Transverse colon (tissue), 4 donors: ENCODE data around the gene PNRC1. TPM values are rescaled to one million over a fixed set of nuclear protein-coding genes. Genes with fewer than 3 reads are reported as not detected.

Experiments used
- DNase-seq: peaks from one replicate; pipeline ENCODE4 v3.0.0-alpha.2; 2019
- H3K27ac ChIP-seq, 4 donors: fragments of 200-600 bp; sonication (generic); 2 replicates each; pipeline ENCODE4 v1.5.1; 2016 to 2018; ENCODE audit warnings: inconsistent platforms in 4 of 4
- H3K27me3 ChIP-seq: fragments of 200-600 bp; sonication (generic); 2 replicates; pipeline ENCODE4 v1.5.1; 2017; ENCODE audit warnings: inconsistent platforms
- H3K36me3 ChIP-seq, 4 donors: fragments of 200-600 bp; sonication (generic); 2 replicates each; pipeline ENCODE4 v1.5.1; 2017 to 2019; ENCODE audit warnings: inconsistent platforms in 4 of 4
- H3K4me1 ChIP-seq, 4 donors: fragments of 200-600 bp; sonication (generic); 2 replicates each; pipeline ENCODE4 v1.5.1; 2017 to 2020; ENCODE audit warnings: inconsistent platforms in 4 of 4
- H3K4me3 ChIP-seq, 4 donors: fragments of 200-600 bp; sonication (generic); 1 replicate in 1 of 4; 2 replicates in 3 of 4; pipeline versions ENCODE4 v1.5.1 to v1.6.1; 2017 to 2019; ENCODE audit warnings: inconsistent platforms in 4 of 4
- H3K9me3 ChIP-seq, 2 donors: fragments of 200-600 bp; sonication (generic); 2 replicates each; pipeline ENCODE4 v1.5.1; 2017 to 2019; ENCODE audit warnings: inconsistent platforms in 2 of 2
- CTCF ChIP-seq, 5 experiments: fragments of 200-600 bp in 3 of 5; fragments of 450-650 bp in 2 of 5; sonication (generic) in 3 of 5; IDR thresholded peaks; 1 replicate in 2 of 5; 2 replicates in 3 of 5; pipeline ENCODE4 v1.5.1; 2016 to 2017; ENCODE audit warnings: antibody characterized with exemption in 5 of 5, inconsistent platforms in 3 of 5, mild to moderate bottlenecking in 2 of 5, moderate library complexity in 1 of 5
- EP300 ChIP-seq: sonication (generic); formaldehyde crosslinking; IDR thresholded peaks from one replicate; pipeline ENCODE4 v1.6.1; 2017; ENCODE audit warnings: antibody characterized with exemption, low read depth
- POLR2A ChIP-seq: fragments of 450-650 bp; IDR thresholded peaks from one replicate; pipeline ENCODE4 v1.6.1; 2016; ENCODE audit warnings: antibody characterized with exemption, mild to moderate bottlenecking, moderate library complexity
- POLR2AphosphoS5 ChIP-seq, 3 donors: sonication (generic); formaldehyde crosslinking; IDR thresholded peaks; one replicate each; pipeline ENCODE4 v1.6.1; 2016; ENCODE audit warnings: antibody characterized with exemption in 3 of 3
- WGBS, 2 donors: methylation state at CpG; one replicate each; pipeline ENCODE4 v1.1.5; 2018; ENCODE audit warnings: low coverage in 1 of 2; 5-methylcytosine and 5-hydroxymethylcytosine counted together
- in situ Hi-C, 4 donors: fragments of 200-750 bp; cut with MboI; loops; one replicate each; pipeline versions ENCODE4 v1.15.0 to v1.15.1; 2017; ENCODE audit warnings: low sequenced_read_pairs in 3 of 4, low pct_ligation_motif_present in 1 of 4, low pct_unique_long_range_greater_than_20kb in 1 of 4
- intact Hi-C: fragments of 100-400 bp; cut with DNase I; formaldehyde crosslinking; loops from one replicate; pipeline ENCODE4 v1.15.1; 2023; ENCODE audit warnings: low total_unique reads
- total RNA-seq, 4 donors: library from RNA; depleted of rRNA; stranded (reverse); fragments of >200 nt; gene quantifications; one replicate each; pipeline ENCODE4 v1.1.0, GENCODE V29; 2016

PNRC1 gene
- total RNA-seq, 4 donors from 2014 or later, result 99.1 to 281 (median 157) TPM

- in situ Hi-C loops, result loop anchor here in 2 of 4 donors (25.0 kb wide), 2 partner anchors 137 to 262 kb away; partner anchors contain the start of gene UBE2J1 (in 1 of the 2)
Observed at GRCh38 chr6:89100114-89100513, 19.6 kb downstream of the PNRC1 start.

GRCh38 chr6:89110284-89110683 lies 29.7 kb downstream of the PNRC1 start:
- Histone ChIP-seq H3K36me3 (no peaks in the 10 kb centered on the region), H3K4me3 (no peak overlapping the region), H3K27me3 (no peaks in the 10 kb centered on the region), H3K27ac (no peak overlapping the region), H3K4me1 (no peaks in the 10 kb centered on the region), H3K9me3 (no peaks in the 10 kb centered on the region)
- in situ Hi-C loops (loop anchor here in 2 of 4 donors (25.0 kb wide), 2 partner anchors 127 to 252 kb away; partner anchors contain the start of gene UBE2J1 (in 1 of the 2)), intact Hi-C loops (loop anchor here (10.0 kb wide), 1 partner anchor 125 kb away; no protein-coding TSS in a partner anchor)
- 70 to 82% methylated on average over 2 to 3 of the region's 3 CpGs for WGBS, 2 donors
- DNase-seq, result no peak
- TF ChIP-seq CTCF (IDR thresholded peaks at IDR 0.05) (no peak), EP300 (no peak), POLR2AphosphoS5 (IDR thresholded peaks at IDR 0.05) (no peak), POLR2A (no peak)

More at GRCh38 chr6:89100114-89100513, 19.6 kb downstream of the PNRC1 start:
- H3K27me3 ChIP-seq, result no peaks in the 10 kb centered on the region
- no peak overlapping the region for H3K4me3 ChIP-seq
- intact Hi-C loops, result no loop called here
- no peaks in the 10 kb centered on the region for H3K9me3 ChIP-seq
- H3K4me1 ChIP-seq, result no peaks in the 10 kb centered on the region
- H3K27ac ChIP-seq, result no peak overlapping the region
- no peaks in the 10 kb centered on the region for H3K36me3 ChIP-seq
- TF ChIP-seq EP300, result no peak
- no peak for TF ChIP-seq POLR2AphosphoS5 (IDR thresholded peaks at IDR 0.05)
- no peak for TF ChIP-seq CTCF (IDR thresholded peaks at IDR 0.05)
- TF ChIP-seq POLR2A, result no peak
- DNase-seq, result no peak
- WGBS, 2 donors, result 89 to 93% methylated on average over 2 of the region's 2 CpGs

DNA sequence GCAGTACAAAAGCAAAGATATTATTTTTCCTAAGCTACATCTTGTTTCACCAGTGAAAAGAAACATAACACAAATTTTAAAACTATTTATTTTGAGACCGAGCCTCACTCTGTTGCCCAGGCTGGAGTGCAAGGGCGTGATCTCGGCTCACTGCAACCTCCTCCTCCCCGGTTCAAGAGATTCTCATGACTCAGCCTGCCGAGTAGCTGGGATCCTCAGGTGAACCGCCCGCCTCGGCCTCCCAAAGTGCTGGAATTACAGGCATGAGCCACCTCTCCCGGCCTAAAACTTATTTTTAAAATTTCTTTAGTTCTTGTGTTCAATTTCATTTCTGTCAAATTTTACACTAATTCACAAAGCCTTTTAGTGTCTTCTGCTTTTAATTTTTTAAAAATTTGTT lies 31.4 kb downstream of the PNRC1 start:
- Histone ChIP-seq H3K4me1 (peaks cover 0 to 3% (median 1%) of the 10 kb centered on the region in 4 donors), H3K27me3 (peaks cover 5% of the 10 kb centered on the region), H3K9me3 (no peaks in the 10 kb centered on the region), H3K27ac (no peak overlapping the region), H3K4me3 (no peak overlapping the region), H3K36me3 (no peaks in the 10 kb centered on the region)
- WGBS, 2 donors, result 93 to 97% methylated on average over 8 to 9 of the region's 9 CpGs
- no peak for DNase-seq
- TF ChIP-seq EP300 (no peak), POLR2A (no peak), POLR2AphosphoS5 (IDR thresholded peaks at IDR 0.05) (no peak), CTCF (IDR thresholded peaks at IDR 0.05) (no peak)
- in situ Hi-C loops (loop anchor here in 2 of 4 donors (25.0 kb wide), 2 partner anchors 125 to 250 kb away; partner anchors contain the start of gene UBE2J1 (in 1 of the 2)), intact Hi-C loops (loop anchor here (10.0 kb wide), 1 partner anchor 127 kb away; no protein-coding TSS in a partner anchor)

DNA sequence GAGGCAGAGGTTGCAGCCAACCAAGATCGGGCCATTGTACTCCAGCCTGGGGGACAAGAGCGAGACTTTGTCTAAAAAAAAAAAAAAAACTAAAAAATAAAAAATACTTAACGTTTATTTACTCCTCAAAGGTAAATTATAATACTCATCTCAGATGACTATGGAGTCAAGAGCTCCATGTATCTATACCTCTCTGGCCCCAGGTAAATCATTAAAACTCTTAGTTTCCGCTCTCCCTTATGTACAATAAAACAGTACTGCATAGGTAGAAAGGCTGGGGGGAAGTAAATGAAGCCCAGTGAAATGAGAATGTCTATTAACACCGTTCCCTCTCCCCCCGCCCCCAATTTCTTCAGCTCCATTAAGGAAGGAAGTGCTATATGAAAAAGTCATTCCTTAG lies 36.2 kb downstream of the PNRC1 start:
- in situ Hi-C loops (loop anchor here in 2 of 4 donors (25.0 kb wide), 2 partner anchors 121 to 246 kb away; partner anchors contain the start of gene UBE2J1 (in 1 of the 2)), intact Hi-C loops (loop anchor here (1.0 to 10.0 kb wide), 2 partner anchors 34 to 132 kb away; no protein-coding TSS in a partner anchor)
- WGBS, 2 donors, result 68 to 72% methylated on average over 4 to 6 of the region's 6 CpGs
- no peak for TF ChIP-seq POLR2A
- TF ChIP-seq POLR2AphosphoS5 (IDR thresholded peaks at IDR 0.05), result no peak
- no peak for TF ChIP-seq CTCF (IDR thresholded peaks at IDR 0.05)
- TF ChIP-seq EP300, result no peak
- Histone ChIP-seq H3K36me3 (no peaks in the 10 kb centered on the region), H3K9me3 (no peaks in the 10 kb centered on the region), H3K27me3 (peaks cover 8% of the 10 kb centered on the region), H3K27ac (no peak overlapping the region), H3K4me1 (peaks cover 2 to 20% (median 5%) of the 10 kb centered on the region in 4 donors), H3K4me3 (peak overlapping the region in 1 of 4 donors; percentile 83)
- no peak for DNase-seq
